HepG2 (cell line): ENCODE results near the gene HOXC9. TPM values are rescaled to one million over a fixed set of nuclear protein-coding genes. Genes with fewer than 3 reads are reported as not detected.

Experiments used
- ATAC-seq: fragments of 200-7000 bp; cut with Tn5 transposase; 3 replicates; pipeline ENCODE4 v1.9.1; 2020; ENCODE audit warnings: mild to moderate bottlenecking, moderate library complexity
- BruUV-seq: library from RNA; stranded (reverse); fragments of 400-500 nt; replicated peaks from 2 replicates; lab custom pipeline; 2021; lab: Mats Ljungman, UMichigan
- CTCF ChIA-PET: fragments of 300-600 bp; formaldehyde crosslinking; extraction: SDS; loops from one replicate; lab custom pipeline; 2021; ENCODE audit warnings: low total read pairs, inconsistent platforms, low intra/inter-chr PET ratio; lab: Yijun Ruan, JAX
- POLR2A ChIA-PET: fragments of 350-600 bp; sonication (Branson Sonifier 250); formaldehyde crosslinking; loops from one replicate; lab custom pipeline; 2020; ENCODE audit warnings: antibody characterized with exemption, inconsistent platforms; lab: Yijun Ruan, JAX
- DNase-seq: peaks from one replicate; pipeline ENCODE4 v3.0.0-alpha.2; 2015; ENCODE audit warnings: low spot score
- FAIRE-seq: peaks from 3 replicates; lab custom pipeline; 2011; peaks lifted over from hg19 to GRCh38; lab: Jason Lieb, UNC
- H2AFZ ChIP-seq: one replicate; pipeline ENCODE4 v1.6.1; 2011; ENCODE audit warnings: low read length, inconsistent platforms
- H3K27ac ChIP-seq: fragments of 300-600 bp; 3 replicates; pipeline ENCODE4 v1.8.0; 2011; ENCODE audit warnings: mixed run types, mild to moderate bottlenecking, mixed read lengths, low read length, inconsistent platforms; ENCODE audit not compliant: insufficient read depth; ENCODE audit errors: extremely low read length
- H3K27me3 ChIP-seq, 2 experiments: fragments of 200-600 bp in 1 of 2; 2 replicates in 1 of 2; 3 replicates in 1 of 2; pipeline versions ENCODE4 v1.6.0 to v1.8.0; 2011; ENCODE audit warnings: low read length in 2 of 2, mild to moderate bottlenecking in 2 of 2, moderate library complexity in 2 of 2, inconsistent platforms in 1 of 2; ENCODE audit not compliant: insufficient read depth in 2 of 2, control insufficient read depth in 1 of 2
- H3K36me3 ChIP-seq, 2 experiments: fragments of 200-600 bp in 1 of 2; replicated peaks in 1 of 2; 2 replicates in 1 of 2; 3 replicates in 1 of 2; pipeline versions ENCODE4 v1.5.1 to v1.8.0; 2011; ENCODE audit warnings: low read length in 2 of 2, inconsistent platforms in 1 of 2; ENCODE audit not compliant: insufficient read depth in 2 of 2, control insufficient read depth in 1 of 2
- H3K4me1 ChIP-seq: 2 replicates; pipeline ENCODE4 v1.5.1; 2012; ENCODE audit warnings: low read length, inconsistent platforms; ENCODE audit not compliant: insufficient read depth
- H3K4me2 ChIP-seq: 2 replicates; pipeline ENCODE4 v1.6.0; 2011; ENCODE audit warnings: low read depth, low read length, inconsistent platforms
- H3K4me3 ChIP-seq, 3 experiments: fragments of 200-600 bp in 1 of 3; sonication (generic), shearing (Covaris generic) in 1 of 3; replicated peaks in 1 of 3; 2 replicates each; pipeline ENCODE4 v1.5.1; 2011 to 2016; ENCODE audit warnings: low read length in 3 of 3, inconsistent platforms in 2 of 3, low read depth in 2 of 3, mild to moderate bottlenecking in 2 of 3, control low read depth in 1 of 3, mixed read lengths in 1 of 3; ENCODE audit not compliant: insufficient read depth in 1 of 3
- H3K79me2 ChIP-seq: one replicate; pipeline ENCODE4 v1.6.1; 2011; ENCODE audit warnings: low read length, inconsistent platforms; ENCODE audit not compliant: insufficient read depth
- H3K9ac ChIP-seq: 2 replicates; pipeline ENCODE4 v1.6.0; 2011; ENCODE audit warnings: mild to moderate bottlenecking, low read depth, low read length, inconsistent platforms; ENCODE audit not compliant: insufficient read depth
- H3K9me3 ChIP-seq: 2 replicates; pipeline ENCODE4 v1.5.1; 2012; ENCODE audit warnings: mild to moderate bottlenecking, low read length
- H4K20me1 ChIP-seq: 2 replicates; pipeline ENCODE4 v1.6.0; 2011; ENCODE audit warnings: inconsistent platforms, mild to moderate bottlenecking, low read length, moderate library complexity; ENCODE audit not compliant: insufficient read depth
- DPF2 ChIP-seq: sonication (generic); formaldehyde crosslinking; IDR thresholded peaks from 2 replicates; pipeline ENCODE4 v1.4.0; 2020; ENCODE audit warnings: mild to moderate bottlenecking, low read depth, missing genetic modification reagents, borderline replicate concordance
- HNF4A ChIP-seq: sonication (generic); formaldehyde crosslinking; IDR thresholded peaks from 2 replicates; pipeline ENCODE4 v1.4.0; 2020; ENCODE audit warnings: missing genetic modification reagents
- HOMEZ ChIP-seq: IDR thresholded peaks from 2 replicates; pipeline ENCODE4 v1.6.1; 2016; ENCODE audit warnings: low read depth
- LCORL ChIP-seq, 2 experiments: fragments of 450-650 bp in 1 of 2; sonication (generic) in 1 of 2; formaldehyde crosslinking in 1 of 2; IDR thresholded peaks; 2 replicates each; pipeline versions ENCODE4 v1.5.0 to v1.6.1; 2017 to 2020; ENCODE audit warnings: antibody characterized with exemption in 1 of 2, missing genetic modification reagents in 1 of 2
- NR3C1 ChIP-seq: sonication (generic); formaldehyde crosslinking; IDR thresholded peaks from 2 replicates; pipeline ENCODE4 v1.4.0; 2020; ENCODE audit warnings: missing genetic modification reagents
- ONECUT2 ChIP-seq: sonication (generic); formaldehyde crosslinking; IDR thresholded peaks from 2 replicates; pipeline ENCODE4 v1.4.0; 2020; ENCODE audit warnings: missing genetic modification reagents
- PRPF4 ChIP-seq: fragments of 200-400 bp; formaldehyde crosslinking; IDR thresholded peaks from 2 replicates; pipeline ENCODE4 v1.6.1; 2016; ENCODE audit warnings: low read length, low read depth; ENCODE audit not compliant: poor library complexity, severe bottlenecking
- RFX1 ChIP-seq: fragments of 450-650 bp; IDR thresholded peaks from 2 replicates; pipeline ENCODE4 v1.6.1; 2017
- TOPORS ChIP-seq: sonication (generic); formaldehyde crosslinking; IDR thresholded peaks from 2 replicates; pipeline ENCODE4 v1.8.0; 2023; ENCODE audit warnings: mild to moderate bottlenecking, missing genetic modification reagents
- ZBTB20 ChIP-seq: sonication (generic); formaldehyde crosslinking; IDR thresholded peaks from 2 replicates; pipeline ENCODE4 v1.8.1; 2023; ENCODE audit warnings: missing genetic modification reagents, low read depth, mild to moderate bottlenecking, borderline replicate concordance
- ZNF431 ChIP-seq: sonication (generic); formaldehyde crosslinking; IDR thresholded peaks from 2 replicates; pipeline ENCODE4 v1.9.0; 2022; ENCODE audit warnings: missing genetic modification reagents, low read depth, mild to moderate bottlenecking, borderline replicate concordance
- ZNF446 ChIP-seq: sonication (generic); formaldehyde crosslinking; IDR thresholded peaks from 2 replicates; pipeline ENCODE4 v1.5.0; 2020; ENCODE audit warnings: mild to moderate bottlenecking, missing genetic modification reagents
- ZNF660 ChIP-seq: sonication (generic); formaldehyde crosslinking; IDR thresholded peaks from 2 replicates; pipeline ENCODE4 v1.5.1; 2020; ENCODE audit warnings: mild to moderate bottlenecking, low read depth, missing genetic modification reagents, borderline replicate concordance
- ZXDC ChIP-seq: sonication (generic); formaldehyde crosslinking; IDR thresholded peaks from 2 replicates; pipeline ENCODE4 v1.5.0; 2020; ENCODE audit warnings: mild to moderate bottlenecking, missing genetic modification reagents
- WGBS: methylation state at CpG from one replicate; pipeline ENCODE4 v1.1.6; 2017; ENCODE audit warnings: low lambda C conversion rate; 5-methylcytosine and 5-hydroxymethylcytosine counted together
- in situ Hi-C: cut with HindIII; loops from 2 replicates; pipeline ENCODE4 v1.10.0; 2017; ENCODE audit warnings: low pct_unique_long_range_greater_than_20kb; ENCODE audit not compliant: extremely low pct_ligation_motif_present
- intact Hi-C: fragments of 100-400 bp; cut with micrococcal nuclease; formaldehyde crosslinking; loops from one replicate; pipeline ENCODE4 v1.10.0; 2022; ENCODE audit not compliant: unreplicated experiment
- polyA plus RNA-seq, 8 experiments: library from polyadenylated mRNA; depleted of rRNA in 3 of 8; stranded (reverse) in 7 of 8; unstranded in 1 of 8; fragments of >200 nt; fragmentation: Illumina TruSeq in 4 of 8; extraction: Trizol in 4 of 8; gene quantifications; 2 replicates each; pipeline versions ENCODE4 v1.2.1 to v1.2.3, GENCODE V29; 2011 to 2016; ENCODE audit warnings: low read depth in 4 of 8, missing spikeins in 1 of 8, mixed read lengths in 1 of 8; ENCODE audit not compliant: insufficient read depth in 1 of 8
- total RNA-seq, 5 experiments: library from RNA; depleted of rRNA; stranded (reverse); fragments of >200 nt; fragmentation: Illumina TruSeq; extraction: Trizol; gene quantifications; 2 replicates each; pipeline ENCODE4 v1.2.3, GENCODE V29; 2016; ENCODE audit warnings: low read depth in 1 of 5

Gene HOXC9
- total and polyA plus RNA-seq, 2 of the 13 experiments (the other 11 are each of a cell fraction or from before 2014, with no cell fraction given): 0.11 to 1.1 TPM

- Histone ChIP-seq H3K27me3 (peaks cover 7 to 55% of the 10 kb centered on the region in 2 experiments), H3K79me2 (no peaks in the 10 kb centered on the region), H3K9me3 (no peaks in the 10 kb centered on the region), H3K4me3 (no peak overlapping the region), H4K20me1 (no peaks in the 10 kb centered on the region), H2AFZ (no peak overlapping the region), H3K36me3 (no peaks in the 10 kb centered on the region), H3K4me1 (peaks cover 11% of the 10 kb centered on the region), H3K4me2 (no peak overlapping the region), H3K9ac (no peak overlapping the region), H3K27ac (no peak overlapping the region)
- BruUV-seq: no TSS peak
- intact Hi-C loops (no loop called here), in situ Hi-C loops (loop anchor here (10.0 kb wide), 1 partner anchor 349 kb away; the partner anchor contains the start of gene GPR84)
- TF ChIP-seq PRPF4 (no peak), DPF2 (CRISPR knock-in tag) (no peak)
- ATAC-seq (no peak), FAIRE-seq (no peak), DNase-seq (no peak)
- ChIA-PET CTCF (no interaction called here), POLR2A (no interaction called here)
- 30% methylated on average over 3 of the region's 3 CpGs for WGBS
Observed at GRCh38 chr12:54016051-54016450, 16.1 kb downstream of the HOXC9 start.

GRCh38 chr12:54016478-54016964, 16.6 kb downstream of the HOXC9 start:
- Histone ChIP-seq H3K4me2 (no peak overlapping the region), H4K20me1 (no peaks in the 10 kb centered on the region), H3K4me1 (peaks cover 7% of the 10 kb centered on the region), H3K4me3 (no peak overlapping the region), H3K79me2 (no peaks in the 10 kb centered on the region), H2AFZ (no peak overlapping the region), H3K27me3 (peaks cover 7 to 54% of the 10 kb centered on the region in 2 experiments), H3K36me3 (no peaks in the 10 kb centered on the region), H3K27ac (no peak overlapping the region), H3K9me3 (no peaks in the 10 kb centered on the region), H3K9ac (no peak overlapping the region)
- ATAC-seq (no peak), FAIRE-seq (no peak), DNase-seq (no peak)
- in situ Hi-C loops: loop anchor here (10.0 kb wide), 1 partner anchor 348 kb away; the partner anchor contains the start of gene GPR84
- 29% methylated on average over 18 of the region's 25 CpGs for WGBS
- intact Hi-C loops: no loop called here
- CTCF ChIA-PET: no interaction called here
- no TSS peak for BruUV-seq
- POLR2A ChIA-PET: no interaction called here
- TF ChIP-seq ZXDC (CRISPR knock-in tag): no peak
- TF ChIP-seq HOMEZ (CRISPR knock-in tag): no peak
- no peak for TF ChIP-seq ZNF431
- no peak for TF ChIP-seq ZBTB20 (CRISPR knock-in tag)
- no peak for TF ChIP-seq ONECUT2 (CRISPR knock-in tag)
- TF ChIP-seq HNF4A (CRISPR knock-in tag): no peak
- no peak for TF ChIP-seq TOPORS
- no peak for TF ChIP-seq NR3C1 (CRISPR knock-in tag)
- TF ChIP-seq ZNF446 (CRISPR knock-in tag): no peak
- no peak for TF ChIP-seq ZNF660 (CRISPR knock-in tag)
- TF ChIP-seq RFX1: no peak
- no peak for TF ChIP-seq LCORL (IDR thresholded peaks at IDR 0.05)
- no peak for TF ChIP-seq LCORL (CRISPR knock-in tag; IDR thresholded peaks at IDR 0.05)
